ENCODE data around the gene DNAJB6.

The DNAJB6 gene

DNA sequence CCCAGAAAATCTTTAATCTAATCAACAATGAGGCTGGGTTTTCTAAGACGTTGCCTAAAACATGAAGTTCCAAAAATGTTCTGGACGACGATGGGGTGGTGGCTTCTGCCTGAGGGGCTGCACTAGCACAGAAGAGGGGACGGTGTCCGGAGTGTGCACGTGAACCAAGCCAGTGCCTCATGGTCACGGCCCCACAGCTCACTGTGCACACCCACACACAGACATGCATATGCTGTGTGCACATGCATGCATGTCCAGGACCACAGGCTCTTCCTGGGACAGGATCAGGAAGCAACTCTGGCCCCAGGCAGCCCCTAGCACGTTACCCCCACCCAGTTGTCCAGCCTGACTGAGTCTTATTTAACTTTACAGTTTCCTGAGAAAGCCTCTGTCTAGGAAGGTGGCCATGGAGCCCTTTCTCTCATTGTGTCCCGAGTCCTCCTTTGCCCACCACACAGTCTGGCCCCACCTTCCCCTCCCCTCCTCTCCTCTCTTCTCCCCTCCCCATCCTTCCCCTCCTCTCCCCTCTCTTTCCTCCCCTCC, 100.8 kb downstream of the DNAJB6 start:
- TF ChIP-seq, protein P1, sequence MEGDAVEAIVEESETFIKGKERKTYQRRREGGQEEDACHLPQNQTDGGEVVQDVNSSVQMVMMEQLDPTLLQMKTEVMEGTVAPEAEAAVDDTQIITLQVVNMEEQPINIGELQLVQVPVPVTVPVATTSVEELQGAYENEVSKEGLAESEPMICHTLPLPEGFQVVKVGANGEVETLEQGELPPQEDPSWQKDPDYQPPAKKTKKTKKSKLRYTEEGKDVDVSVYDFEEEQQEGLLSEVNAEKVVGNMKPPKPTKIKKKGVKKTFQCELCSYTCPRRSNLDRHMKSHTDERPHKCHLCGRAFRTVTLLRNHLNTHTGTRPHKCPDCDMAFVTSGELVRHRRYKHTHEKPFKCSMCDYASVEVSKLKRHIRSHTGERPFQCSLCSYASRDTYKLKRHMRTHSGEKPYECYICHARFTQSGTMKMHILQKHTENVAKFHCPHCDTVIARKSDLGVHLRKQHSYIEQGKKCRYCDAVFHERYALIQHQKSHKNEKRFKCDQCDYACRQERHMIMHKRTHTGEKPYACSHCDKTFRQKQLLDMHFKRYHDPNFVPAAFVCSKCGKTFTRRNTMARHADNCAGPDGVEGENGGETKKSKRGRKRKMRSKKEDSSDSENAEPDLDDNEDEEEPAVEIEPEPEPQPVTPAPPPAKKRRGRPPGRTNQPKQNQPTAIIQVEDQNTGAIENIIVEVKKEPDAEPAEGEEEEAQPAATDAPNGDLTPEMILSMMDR (IDR thresholded peaks at IDR 0.05), result no peak
- no peak for TF ChIP-seq ZFX (IDR thresholded peaks at IDR 0.05; ENCODE audit: borderline replicate concordance)
- H3K27ac ChIP-seq, result no peak overlapping the region

DNA sequence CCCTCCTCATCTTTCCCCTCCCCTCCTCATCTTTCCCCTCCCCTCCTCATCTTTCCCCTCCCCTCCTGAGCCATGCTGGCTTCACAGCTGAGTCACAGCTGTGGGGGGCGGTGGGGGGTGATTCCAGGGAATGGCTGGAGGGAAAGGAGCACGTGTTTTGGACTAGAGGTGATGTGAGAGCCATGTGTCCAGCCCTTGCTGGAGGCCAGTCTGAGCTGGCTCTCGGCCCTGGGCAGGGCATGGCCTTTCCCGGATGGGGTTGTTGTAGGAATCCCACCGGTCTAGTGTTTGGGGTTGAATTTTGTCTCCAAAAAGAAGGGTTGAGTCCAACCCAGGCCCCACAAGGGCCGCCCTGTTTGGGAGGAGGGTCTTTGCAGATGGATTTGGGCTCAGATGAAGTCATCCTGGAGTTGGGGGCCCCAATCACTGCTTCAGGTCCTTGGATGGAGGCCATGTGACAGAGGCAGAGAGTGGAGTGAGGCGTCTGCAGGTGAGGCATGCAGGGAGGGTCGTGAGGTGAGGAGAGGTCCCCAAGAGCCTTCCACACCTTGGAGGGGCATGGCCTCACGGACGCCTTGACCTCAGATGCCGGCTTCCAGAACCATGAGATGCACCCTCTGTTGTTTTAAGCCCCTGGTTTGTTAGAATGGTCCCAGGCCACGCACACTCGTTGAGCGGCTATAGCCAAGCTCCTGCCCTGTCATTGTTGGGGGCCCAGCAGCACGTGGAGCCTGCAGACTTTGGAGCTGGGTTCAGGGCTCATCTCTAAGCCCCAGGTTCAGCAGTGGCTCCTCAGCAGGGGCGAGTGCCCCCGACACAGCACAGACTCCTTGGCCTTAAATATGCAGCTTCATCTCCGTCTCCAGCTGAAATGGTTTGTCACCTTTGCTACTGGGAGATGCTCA, 101.6 kb downstream of the DNAJB6 start:
- TF ChIP-seq, protein P1 (IDR thresholded peaks at IDR 0.05), result no peak
- TF ChIP-seq ZFX (IDR thresholded peaks at IDR 0.05; ENCODE audit: borderline replicate concordance), result no peak
- H3K27ac ChIP-seq, result no peak overlapping the region

DNA sequence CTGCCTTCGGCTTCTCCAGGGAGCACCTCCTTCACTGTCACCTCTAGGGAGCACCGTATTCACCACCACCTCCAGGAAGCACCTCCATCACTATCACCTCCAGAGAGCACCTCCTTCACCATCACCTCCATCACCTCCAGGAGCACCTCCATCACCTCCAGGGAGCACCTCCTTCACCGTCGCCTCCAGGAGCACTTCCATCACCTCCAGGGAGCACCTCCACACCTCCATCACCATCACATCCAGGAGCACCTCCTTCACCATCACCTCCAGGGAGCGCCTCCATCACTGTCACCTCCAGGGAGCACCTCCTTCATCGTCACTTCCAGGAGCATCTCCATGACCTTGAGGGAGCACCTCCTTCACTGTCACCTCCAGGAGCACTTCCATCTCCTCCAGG, 102.3 kb downstream of the DNAJB6 start:
- no peak overlapping the region for H3K27ac ChIP-seq
- TF ChIP-seq, protein P1 (IDR thresholded peaks at IDR 0.05), result no peak
- no peak for TF ChIP-seq ZFX (IDR thresholded peaks at IDR 0.05; ENCODE audit: borderline replicate concordance)

DNA sequence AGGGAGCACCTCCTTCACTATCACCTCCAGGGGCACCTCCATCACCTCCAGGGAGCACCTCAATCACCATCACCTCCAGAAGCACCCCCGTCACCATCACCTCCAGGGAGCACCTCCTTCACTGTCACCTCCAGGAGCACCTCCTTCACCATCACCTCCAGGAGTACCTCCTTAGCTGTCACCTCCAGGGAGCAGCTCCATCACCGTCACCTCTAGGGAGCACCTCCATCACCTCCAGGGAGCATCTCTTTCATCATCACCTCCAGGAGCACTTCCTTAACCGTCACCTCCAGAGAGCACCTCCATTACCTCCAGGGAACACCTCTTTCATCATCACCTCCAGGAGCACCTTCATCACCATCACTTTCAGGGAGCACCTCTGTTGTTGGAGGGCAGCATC, 103.0 kb downstream of the DNAJB6 start:
- TF ChIP-seq, protein P1 (IDR thresholded peaks at IDR 0.05), result no peak
- no peak for TF ChIP-seq ZFX (IDR thresholded peaks at IDR 0.05; ENCODE audit: borderline replicate concordance)
- H3K27ac ChIP-seq, result no peak overlapping the region

DNA sequence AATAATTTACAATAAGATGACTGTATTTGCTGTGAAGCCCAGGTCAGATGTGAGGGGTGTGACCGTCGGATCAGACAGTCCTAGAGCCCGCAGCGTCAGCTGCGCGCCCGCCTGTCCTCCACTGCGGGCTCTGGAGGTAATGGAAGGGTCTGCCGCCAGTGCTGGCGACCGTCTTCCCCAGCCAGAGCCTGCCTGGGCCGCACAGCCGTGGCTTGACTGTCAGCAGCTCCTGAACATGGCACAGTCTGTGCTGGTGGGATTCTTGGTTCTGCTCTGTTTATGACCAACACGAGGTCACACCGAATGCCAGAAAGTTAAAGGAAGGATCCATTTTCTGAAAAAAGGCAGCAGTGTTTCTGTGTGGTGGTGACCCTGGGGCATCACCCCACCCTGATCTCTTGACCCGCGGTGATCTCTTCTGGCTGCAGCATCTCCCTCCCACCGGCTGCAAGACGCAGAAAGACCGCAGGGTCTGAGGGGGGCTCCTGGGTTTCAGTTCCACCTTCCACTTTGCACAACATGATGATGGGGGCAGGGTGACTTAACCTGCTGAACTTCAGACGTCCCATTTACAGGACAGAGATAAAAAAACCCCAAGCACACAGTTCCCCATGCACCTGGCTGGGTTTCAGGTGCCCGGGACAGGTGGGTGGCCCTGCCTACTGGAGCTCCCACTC, 103.7 kb downstream of the DNAJB6 start:
- TF ChIP-seq ZFX (IDR thresholded peaks at IDR 0.05; ENCODE audit: borderline replicate concordance), result no peak
- H3K27ac ChIP-seq, result no peak overlapping the region

DNA sequence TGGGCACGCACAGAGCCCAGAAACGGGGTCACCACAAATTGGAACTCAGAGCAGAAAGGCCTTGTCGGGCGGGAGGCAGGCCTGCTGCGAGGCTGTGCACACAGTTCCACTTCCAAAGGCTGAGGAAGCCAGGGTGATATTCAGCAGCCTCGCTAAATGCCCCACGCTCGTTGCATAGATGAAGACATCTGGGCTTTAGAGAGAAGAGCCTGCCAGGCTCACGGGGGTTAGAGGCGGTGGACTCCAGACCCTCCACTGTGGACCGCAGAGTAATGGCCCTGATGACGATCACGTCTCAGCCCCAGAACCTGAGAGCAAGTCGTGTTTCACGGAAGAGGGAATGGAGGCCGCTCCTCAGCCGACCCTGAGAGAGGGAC, 104.2 kb downstream of the DNAJB6 start:
- no peak overlapping the region for H3K27ac ChIP-seq
- TF ChIP-seq, protein P1 (IDR thresholded peaks at IDR 0.05), result no peak
- no peak for TF ChIP-seq ZFX (IDR thresholded peaks at IDR 0.05; ENCODE audit: borderline replicate concordance)

DNA sequence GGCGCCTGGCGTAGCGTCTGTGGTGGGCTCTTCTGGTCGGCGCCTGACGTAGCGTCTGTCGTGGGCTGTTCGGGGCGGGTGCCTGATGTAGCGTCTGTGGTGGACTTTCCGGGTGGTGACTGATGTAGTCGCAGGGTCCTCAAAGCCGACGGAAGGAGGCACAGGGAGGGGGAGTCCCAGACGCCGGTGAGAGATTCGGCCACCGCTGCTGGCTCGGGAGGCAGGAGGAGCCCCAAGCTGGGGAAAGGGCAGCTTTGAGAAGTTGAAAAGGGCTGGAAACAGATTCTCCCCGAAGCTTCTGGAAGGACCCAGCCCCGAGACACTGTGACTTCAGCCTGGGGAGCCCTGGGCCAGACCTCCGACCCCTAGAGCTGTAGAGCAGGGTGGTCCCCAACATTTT, 105.7 kb downstream of the DNAJB6 start:
- no peak overlapping the region for H3K27ac ChIP-seq
- no peak for TF ChIP-seq ZFX (IDR thresholded peaks at IDR 0.05; ENCODE audit: borderline replicate concordance)
- TF ChIP-seq, protein P1 (IDR thresholded peaks at IDR 0.05), result no peak

All from 22Rv1 (cell line).